HepG2 (cell line): ENCODE measurements around the gene PRSS8. TPM values are rescaled to one million over a fixed set of nuclear protein-coding genes. Genes with fewer than 3 reads are reported as not detected.
"Not testable (repeated sequence)": the region's sequence is repeated elsewhere in the genome, so short reads cannot be mapped to it uniquely, and the experiment has no call there.

Source experiments
- ATAC-seq: fragments of 200-7000 bp; cut with Tn5 transposase; 3 replicates; pipeline ENCODE4 v1.9.1; 2020; ENCODE audit warnings: mild to moderate bottlenecking, moderate library complexity
- BruUV-seq: library from RNA; stranded (reverse); fragments of 400-500 nt; replicated peaks from 2 replicates; lab custom pipeline; 2021; lab: Mats Ljungman, UMichigan
- CTCF ChIA-PET: fragments of 300-600 bp; formaldehyde crosslinking; extraction: SDS; loops from one replicate; lab custom pipeline; 2021; ENCODE audit warnings: low total read pairs, inconsistent platforms, low intra/inter-chr PET ratio; lab: Yijun Ruan, JAX
- POLR2A ChIA-PET: fragments of 350-600 bp; sonication (Branson Sonifier 250); formaldehyde crosslinking; loops from one replicate; lab custom pipeline; 2020; ENCODE audit warnings: antibody characterized with exemption, inconsistent platforms; lab: Yijun Ruan, JAX
- DNase-seq: peaks from one replicate; pipeline ENCODE4 v3.0.0-alpha.2; 2015; ENCODE audit warnings: low spot score
- FAIRE-seq: peaks from 3 replicates; lab custom pipeline; 2011; peaks lifted over from hg19 to GRCh38; lab: Jason Lieb, UNC
- H2AFZ ChIP-seq: one replicate; pipeline ENCODE4 v1.6.1; 2011; ENCODE audit warnings: low read length, inconsistent platforms
- H3K27ac ChIP-seq: fragments of 300-600 bp; 3 replicates; pipeline ENCODE4 v1.8.0; 2011; ENCODE audit warnings: mixed run types, mild to moderate bottlenecking, mixed read lengths, low read length, inconsistent platforms; ENCODE audit not compliant: insufficient read depth; ENCODE audit errors: extremely low read length
- H3K27me3 ChIP-seq, 2 experiments: fragments of 200-600 bp in 1 of 2; 2 replicates in 1 of 2; 3 replicates in 1 of 2; pipeline versions ENCODE4 v1.6.0 to v1.8.0; 2011; ENCODE audit warnings: low read length in 2 of 2, mild to moderate bottlenecking in 2 of 2, moderate library complexity in 2 of 2, inconsistent platforms in 1 of 2; ENCODE audit not compliant: insufficient read depth in 2 of 2, control insufficient read depth in 1 of 2
- H3K36me3 ChIP-seq, 2 experiments: fragments of 200-600 bp in 1 of 2; replicated peaks in 1 of 2; 2 replicates in 1 of 2; 3 replicates in 1 of 2; pipeline versions ENCODE4 v1.5.1 to v1.8.0; 2011; ENCODE audit warnings: low read length in 2 of 2, inconsistent platforms in 1 of 2; ENCODE audit not compliant: insufficient read depth in 2 of 2, control insufficient read depth in 1 of 2
- H3K4me1 ChIP-seq: 2 replicates; pipeline ENCODE4 v1.5.1; 2012; ENCODE audit warnings: low read length, inconsistent platforms; ENCODE audit not compliant: insufficient read depth
- H3K4me2 ChIP-seq: 2 replicates; pipeline ENCODE4 v1.6.0; 2011; ENCODE audit warnings: low read depth, low read length, inconsistent platforms
- H3K4me3 ChIP-seq, 3 experiments: fragments of 200-600 bp in 1 of 3; sonication (generic), shearing (Covaris generic) in 1 of 3; replicated peaks in 1 of 3; 2 replicates each; pipeline ENCODE4 v1.5.1; 2011 to 2016; ENCODE audit warnings: low read length in 3 of 3, inconsistent platforms in 2 of 3, low read depth in 2 of 3, mild to moderate bottlenecking in 2 of 3, control low read depth in 1 of 3, mixed read lengths in 1 of 3; ENCODE audit not compliant: insufficient read depth in 1 of 3
- H3K79me2 ChIP-seq: one replicate; pipeline ENCODE4 v1.6.1; 2011; ENCODE audit warnings: low read length, inconsistent platforms; ENCODE audit not compliant: insufficient read depth
- H3K9ac ChIP-seq: 2 replicates; pipeline ENCODE4 v1.6.0; 2011; ENCODE audit warnings: mild to moderate bottlenecking, low read depth, low read length, inconsistent platforms; ENCODE audit not compliant: insufficient read depth
- H3K9me3 ChIP-seq: 2 replicates; pipeline ENCODE4 v1.5.1; 2012; ENCODE audit warnings: mild to moderate bottlenecking, low read length
- H4K20me1 ChIP-seq: 2 replicates; pipeline ENCODE4 v1.6.0; 2011; ENCODE audit warnings: inconsistent platforms, mild to moderate bottlenecking, low read length, moderate library complexity; ENCODE audit not compliant: insufficient read depth
- ASH2L ChIP-seq: fragments of 300-600, 200-600 bp; sonication (generic); IDR thresholded peaks from 2 replicates; pipeline ENCODE4 v1.7.0; 2017; ENCODE audit warnings: low read depth, mild to moderate bottlenecking, moderate library complexity, mixed read lengths, low read length; ENCODE audit not compliant: insufficient read length
- BRD4 ChIP-seq: sonication (generic); formaldehyde crosslinking; IDR thresholded peaks from 2 replicates; pipeline ENCODE4 v1.4.0; 2020; ENCODE audit warnings: missing genetic modification reagents
- CREM ChIP-seq, 2 experiments: sonication (generic) in 1 of 2; formaldehyde crosslinking in 1 of 2; IDR thresholded peaks; 2 replicates each; pipeline versions ENCODE4 v1.4.0 to v1.6.1; 2016 to 2020; ENCODE audit warnings: antibody characterized with exemption in 1 of 2, mild to moderate bottlenecking in 1 of 2, missing genetic modification reagents in 1 of 2
- NFYB ChIP-seq: sonication (generic); formaldehyde crosslinking; IDR thresholded peaks from 2 replicates; pipeline ENCODE4 v1.4.0; 2020; ENCODE audit warnings: missing genetic modification reagents
- NFYC ChIP-seq: IDR thresholded peaks from 2 replicates; pipeline ENCODE4 v1.6.1; 2016; ENCODE audit warnings: missing genetic modification reagents, missing compliant biosample characterization
- NR2C2 ChIP-seq: sonication (generic); formaldehyde crosslinking; IDR thresholded peaks from 2 replicates; pipeline ENCODE4 v1.4.0; 2020; ENCODE audit warnings: missing genetic modification reagents, mild to moderate bottlenecking, moderate library complexity, borderline replicate concordance
- NR2F1 ChIP-seq, 2 experiments: fragments of 450-650 bp in 1 of 2; formaldehyde crosslinking in 1 of 2; IDR thresholded peaks; 2 replicates each; pipeline versions ENCODE4 v1.5.0 to v1.6.1; 2016 to 2020; ENCODE audit warnings: mild to moderate bottlenecking in 1 of 2, missing compliant biosample characterization in 1 of 2, missing genetic modification reagents in 1 of 2, moderate library complexity in 1 of 2
- SOX13 ChIP-seq, 3 experiments: fragments of 450-650 bp in 1 of 3; sonication (generic) in 1 of 3; formaldehyde crosslinking in 1 of 3; IDR thresholded peaks in 2 of 3; conservative IDR thresholded peaks in 1 of 3; 2 replicates each; pipeline versions ENCODE4 v1.5.0 to v1.6.1; 2016 to 2020; ENCODE audit warnings: antibody characterized with exemption in 1 of 3, mild to moderate bottlenecking in 1 of 3, missing compliant biosample characterization in 1 of 3, missing genetic modification reagents in 1 of 3, moderate library complexity in 1 of 3
- SOX5 ChIP-seq: IDR thresholded peaks from 2 replicates; pipeline ENCODE4 v1.6.1; 2016; ENCODE audit warnings: borderline replicate concordance
- STAT5B ChIP-seq: sonication (generic); formaldehyde crosslinking; IDR thresholded peaks from 2 replicates; pipeline ENCODE4 v1.4.0; 2020; ENCODE audit warnings: missing genetic modification reagents
- TERF1 ChIP-seq: sonication (generic); formaldehyde crosslinking; IDR thresholded peaks from 2 replicates; pipeline ENCODE4 v1.8.0; 2022; ENCODE audit warnings: mild to moderate bottlenecking, missing genetic modification reagents, moderate library complexity
- ZNF17 ChIP-seq: sonication (generic); formaldehyde crosslinking; IDR thresholded peaks from 2 replicates; pipeline ENCODE4 v1.5.0; 2020; ENCODE audit warnings: mild to moderate bottlenecking, missing genetic modification reagents
- ZNF317 ChIP-seq: sonication (generic); formaldehyde crosslinking; IDR thresholded peaks from 2 replicates; pipeline ENCODE4 v1.5.0; 2020; ENCODE audit warnings: mild to moderate bottlenecking, missing genetic modification reagents
- ZNF431 ChIP-seq: sonication (generic); formaldehyde crosslinking; IDR thresholded peaks from 2 replicates; pipeline ENCODE4 v1.9.0; 2022; ENCODE audit warnings: missing genetic modification reagents, low read depth, mild to moderate bottlenecking, borderline replicate concordance
- WGBS: methylation state at CpG from one replicate; pipeline ENCODE4 v1.1.6; 2017; ENCODE audit warnings: low lambda C conversion rate; 5-methylcytosine and 5-hydroxymethylcytosine counted together
- in situ Hi-C: cut with HindIII; loops from 2 replicates; pipeline ENCODE4 v1.10.0; 2017; ENCODE audit warnings: low pct_unique_long_range_greater_than_20kb; ENCODE audit not compliant: extremely low pct_ligation_motif_present
- intact Hi-C: fragments of 100-400 bp; cut with micrococcal nuclease; formaldehyde crosslinking; loops from one replicate; pipeline ENCODE4 v1.10.0; 2022; ENCODE audit not compliant: unreplicated experiment
- polyA plus RNA-seq, 8 experiments: library from polyadenylated mRNA; depleted of rRNA in 3 of 8; stranded (reverse) in 7 of 8; unstranded in 1 of 8; fragments of >200 nt; fragmentation: Illumina TruSeq in 4 of 8; extraction: Trizol in 4 of 8; gene quantifications; 2 replicates each; pipeline versions ENCODE4 v1.2.1 to v1.2.3, GENCODE V29; 2011 to 2016; ENCODE audit warnings: low read depth in 4 of 8, missing spikeins in 1 of 8, mixed read lengths in 1 of 8; ENCODE audit not compliant: insufficient read depth in 1 of 8
- total RNA-seq, 5 experiments: library from RNA; depleted of rRNA; stranded (reverse); fragments of >200 nt; fragmentation: Illumina TruSeq; extraction: Trizol; gene quantifications; 2 replicates each; pipeline ENCODE4 v1.2.3, GENCODE V29; 2016; ENCODE audit warnings: low read depth in 1 of 5
- TF ChIP-seq, protein P1 (sequence below): sonication (generic); formaldehyde crosslinking; conservative IDR thresholded peaks from 2 replicates; pipeline ENCODE4 v1.8.1; 2023; ENCODE audit warnings: missing genetic modification reagents

PRSS8 gene
- total and polyA plus RNA-seq, 2 of the 13 experiments (the other 11 are each of a cell fraction or from before 2014, with no cell fraction given), result 2.6 to 7.2 TPM

DNA sequence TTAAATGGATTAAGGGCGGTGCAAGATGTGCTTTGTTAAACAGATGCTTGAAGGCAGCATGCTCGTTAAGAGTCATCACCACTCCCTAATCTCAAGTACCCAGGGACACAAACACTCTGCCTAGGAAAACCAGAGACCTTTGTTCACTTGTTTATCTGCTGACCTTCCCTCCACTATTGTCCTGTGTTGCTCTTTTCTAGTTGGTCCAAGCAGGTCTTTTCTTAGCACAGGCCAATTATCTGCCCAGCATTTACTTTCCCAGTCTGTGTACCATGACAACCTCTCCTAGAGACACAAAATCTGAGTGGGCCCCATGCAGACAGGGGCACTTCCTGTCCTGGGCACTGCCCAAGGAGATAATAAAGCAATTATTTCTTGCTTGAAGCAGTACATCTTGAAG, 34.5 kb upstream of the PRSS8 start:
- intact Hi-C loops; H3K36me3 ChIP-seq; CTCF ChIA-PET; BruUV-seq; H3K9me3 ChIP-seq; H3K27me3 ChIP-seq; H2AFZ ChIP-seq; H3K79me2 ChIP-seq; H4K20me1 ChIP-seq; in situ Hi-C loops; H3K9ac ChIP-seq; H3K4me3 ChIP-seq; H3K4me2 ChIP-seq; DNase-seq; FAIRE-seq; H3K27ac ChIP-seq; TF ChIP-seq SOX13 (IDR thresholded peaks at IDR 0.05): not testable (repeated sequence)
- peak; percentile 29; the same call in 1 of the 2 replicates for TF ChIP-seq SOX5 (CRISPR knock-in tag)
- peak in 1 of 2 experiments; percentile 44; a peak in 1 of 4 replicates for TF ChIP-seq SOX13 (CRISPR knock-in tag; conservative IDR thresholded peaks at IDR 0.05 in 1 of 2, IDR thresholded peaks at IDR 0.05 in 1 of 2)
- ATAC-seq, result peak; percentile 30
- POLR2A ChIA-PET, result interaction anchor here (1.0 to 2.0 kb wide), 2 partner anchors 10 to 52 kb away, joined by 3 to 11 read pairs; partner anchors contain the start of genes FUS and KAT8
- H3K4me1 ChIP-seq, result peaks cover 43% of the 10 kb centered on the region
- WGBS, result 0% methylated on average over 1 of the region's 2 CpGs

DNA sequence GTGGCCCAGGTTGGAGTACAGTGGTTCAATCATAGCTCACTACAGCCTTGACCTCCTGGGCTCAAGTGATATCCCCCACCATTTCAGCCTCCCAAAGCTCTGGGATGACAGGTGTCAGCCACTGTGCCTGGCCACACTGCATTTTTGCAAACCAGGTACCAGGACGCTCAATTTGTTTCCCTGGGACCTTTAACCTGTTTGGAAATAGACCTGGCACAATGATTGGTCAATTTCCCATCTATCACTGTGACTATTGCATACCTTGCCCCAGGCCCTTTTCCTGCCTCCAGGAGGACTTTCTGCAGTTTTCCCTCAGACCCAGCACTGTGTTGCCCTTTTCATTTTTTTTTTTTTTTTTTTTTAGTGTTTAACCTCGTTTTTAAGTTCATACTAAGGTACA, 33.3 kb upstream of the PRSS8 start:
- no peaks in the 10 kb centered on the region for H3K79me2 ChIP-seq
- FAIRE-seq, result no peak
- peak; percentile 78 for ATAC-seq
- peak overlapping the region; percentile 26 for H3K27ac ChIP-seq
- H4K20me1 ChIP-seq, result no peaks in the 10 kb centered on the region
- H3K9me3 ChIP-seq, result no peaks in the 10 kb centered on the region
- no peaks in the 10 kb centered on the region for H3K36me3 ChIP-seq
- ChIA-PET POLR2A (interaction anchor here (1.9 kb wide), 1 partner anchor 11 kb away, joined by 10 read pairs; the partner anchor contains the start of gene FUS), CTCF (no interaction called here)
- H2AFZ ChIP-seq, result no peak overlapping the region
- 0% methylated on average over 2 of the region's 2 CpGs for WGBS
- intact Hi-C loops (no loop called here), in situ Hi-C loops (no loop called here)
- 0 out of 5 replicates have a peak, but pooled peaks cover 0 to 5% of the 10 kb centered on the region in 2 experiments for H3K27me3 ChIP-seq
- no TSS peak for BruUV-seq
- DNase-seq, result peak; percentile 58
- H3K9ac ChIP-seq, result no peak overlapping the region
- peak overlapping the region; percentile 29; the same call in 1 of the 2 replicates for H3K4me2 ChIP-seq
- H3K4me1 ChIP-seq, result peaks cover 48% of the 10 kb centered on the region
- H3K4me3 ChIP-seq, result no peak overlapping the region
- TF ChIP-seq, protein P1, sequence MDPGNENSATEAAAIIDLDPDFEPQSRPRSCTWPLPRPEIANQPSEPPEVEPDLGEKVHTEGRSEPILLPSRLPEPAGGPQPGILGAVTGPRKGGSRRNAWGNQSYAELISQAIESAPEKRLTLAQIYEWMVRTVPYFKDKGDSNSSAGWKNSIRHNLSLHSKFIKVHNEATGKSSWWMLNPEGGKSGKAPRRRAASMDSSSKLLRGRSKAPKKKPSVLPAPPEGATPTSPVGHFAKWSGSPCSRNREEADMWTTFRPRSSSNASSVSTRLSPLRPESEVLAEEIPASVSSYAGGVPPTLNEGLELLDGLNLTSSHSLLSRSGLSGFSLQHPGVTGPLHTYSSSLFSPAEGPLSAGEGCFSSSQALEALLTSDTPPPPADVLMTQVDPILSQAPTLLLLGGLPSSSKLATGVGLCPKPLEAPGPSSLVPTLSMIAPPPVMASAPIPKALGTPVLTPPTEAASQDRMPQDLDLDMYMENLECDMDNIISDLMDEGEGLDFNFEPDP (CRISPR knock-in tag), result no peak
- no peak for TF ChIP-seq BRD4 (CRISPR knock-in tag)
- no peak for TF ChIP-seq TERF1
- peak; percentile 3 to 47; a peak in 2 of 4 replicates for TF ChIP-seq NR2F1 (CRISPR knock-in tag; IDR thresholded peaks at IDR 0.05)
- peak; percentile 47 for TF ChIP-seq NFYC (CRISPR knock-in tag)
- no peak for TF ChIP-seq ZNF17
- TF ChIP-seq ZNF317 (CRISPR knock-in tag), result no peak
- no peak for TF ChIP-seq CREM (IDR thresholded peaks at IDR 0.05)
- no peak for TF ChIP-seq CREM (CRISPR knock-in tag; IDR thresholded peaks at IDR 0.05)
- peak; percentile 40 for TF ChIP-seq NFYB (CRISPR knock-in tag)
- TF ChIP-seq NR2C2 (CRISPR knock-in tag), result peak; percentile 51; the same call in 1 of the 2 replicates
- TF ChIP-seq ZNF431 (CRISPR knock-in tag), result no peak
- TF ChIP-seq STAT5B (CRISPR knock-in tag), result no peak
- TF ChIP-seq ASH2L, result no peak
